WTC11 (cell line): Measurements from ENCODE around the gene RPL26. TPM values are rescaled to one million over a fixed set of nuclear protein-coding genes. Genes with fewer than 3 reads are reported as not detected.

Source experiments
- ATAC-seq: fragments of 200-7000 bp; cut with Tn5 transposase; 2 replicates; pipeline ENCODE4 v1.10.0; 2021; ENCODE audit warnings: mild to moderate bottlenecking, moderate library complexity
- CTCF ChIA-PET: fragments of 300-600 bp; sonication (Branson Sonifier 250); formaldehyde crosslinking; loops from one replicate; lab custom pipeline; 2021; ENCODE audit warnings: antibody characterized with exemption; lab: Charles Lee
- POLR2A ChIA-PET: fragments of 350-600 bp; sonication (Branson Sonifier 250); formaldehyde crosslinking; loops from one replicate; lab custom pipeline; 2021; ENCODE audit warnings: antibody characterized with exemption; lab: Charles Lee
- DNase-seq: peaks from one replicate; pipeline ENCODE4 v3.0.0; 2021; ENCODE audit warnings: low spot score
- H3K27ac Mint-ChIP-seq: 2 replicates; pipeline ENCODE4 v1.8.0; 2021; ENCODE audit warnings: mixed read lengths
- H3K27me3 Mint-ChIP-seq: 2 replicates; pipeline ENCODE4 v1.8.0; 2021; ENCODE audit warnings: low read depth, mild to moderate bottlenecking, moderate library complexity, mixed read lengths
- H3K36me3 Mint-ChIP-seq: 2 replicates; pipeline ENCODE4 v1.8.0; 2021; ENCODE audit warnings: mixed read lengths
- H3K4me1 Mint-ChIP-seq: 2 replicates; pipeline ENCODE4 v1.8.0; 2022; ENCODE audit warnings: mixed read lengths
- H3K4me3 Mint-ChIP-seq: 2 replicates; pipeline ENCODE4 v1.8.0; 2021; ENCODE audit warnings: mild to moderate bottlenecking, moderate library complexity, mixed read lengths
- H3K9me3 Mint-ChIP-seq: 2 replicates; pipeline ENCODE4 v1.8.0; 2021; ENCODE audit warnings: mixed read lengths
- AFF4 ChIP-seq: sonication (generic); formaldehyde crosslinking; IDR thresholded peaks from 2 replicates; pipeline ENCODE4 v1.8.1; 2023; ENCODE audit warnings: mild to moderate bottlenecking, missing genetic modification reagents, borderline replicate concordance
- ATF1 ChIP-seq: sonication (generic); formaldehyde crosslinking; IDR thresholded peaks from 2 replicates; pipeline ENCODE4 v1.8.1; 2023; ENCODE audit warnings: mild to moderate bottlenecking, moderate library complexity, missing genetic modification reagents
- FOXK1 ChIP-seq: sonication (generic); formaldehyde crosslinking; IDR thresholded peaks from 2 replicates; pipeline ENCODE4 v1.8.0; 2022; ENCODE audit warnings: mild to moderate bottlenecking, moderate library complexity, missing genetic modification reagents
- MXD4 ChIP-seq: fragments of 250-450 bp; sonication (Bioruptor Pico); IDR thresholded peaks from 2 replicates; pipeline ENCODE4 v1.8.0; 2021; ENCODE audit warnings: mild to moderate bottlenecking, moderate library complexity, borderline replicate concordance
- MYBL2 ChIP-seq: sonication (generic); formaldehyde crosslinking; IDR thresholded peaks from 2 replicates; pipeline ENCODE4 v1.8.1; 2023; ENCODE audit warnings: mild to moderate bottlenecking, moderate library complexity, missing genetic modification reagents
- NR1H2 ChIP-seq: sonication (generic); formaldehyde crosslinking; IDR thresholded peaks from 2 replicates; pipeline ENCODE4 v1.9.0; 2021; ENCODE audit warnings: mild to moderate bottlenecking, moderate library complexity, missing genetic modification reagents
- NR3C1 ChIP-seq: sonication (generic); formaldehyde crosslinking; conservative IDR thresholded peaks from 2 replicates; pipeline ENCODE4 v1.8.1; 2023; ENCODE audit warnings: low read depth, mild to moderate bottlenecking, missing genetic modification reagents
- TCF7 ChIP-seq: sonication (generic); formaldehyde crosslinking; IDR thresholded peaks from 2 replicates; pipeline ENCODE4 v1.8.0; 2022; ENCODE audit warnings: mild to moderate bottlenecking, low read depth, missing genetic modification reagents, moderate library complexity
- TEAD4 ChIP-seq: sonication (generic); formaldehyde crosslinking; IDR thresholded peaks from 2 replicates; pipeline ENCODE4 v1.8.0; 2022; ENCODE audit warnings: mild to moderate bottlenecking, missing genetic modification reagents
- USF2 ChIP-seq: sonication (generic); formaldehyde crosslinking; IDR thresholded peaks from 2 replicates; pipeline ENCODE4 v1.8.1; 2023; ENCODE audit warnings: mild to moderate bottlenecking, missing genetic modification reagents, moderate library complexity
- ZNF121 ChIP-seq: sonication (generic); formaldehyde crosslinking; IDR thresholded peaks from 2 replicates; pipeline ENCODE4 v1.8.0; 2023; ENCODE audit warnings: missing genetic modification reagents
- ZNF138 ChIP-seq: sonication (generic); formaldehyde crosslinking; conservative IDR thresholded peaks from 2 replicates; pipeline ENCODE4 v1.8.1; 2022; ENCODE audit warnings: mild to moderate bottlenecking, moderate library complexity, missing genetic modification reagents
- ZNF263 ChIP-seq: sonication (generic); formaldehyde crosslinking; IDR thresholded peaks from 2 replicates; pipeline ENCODE4 v1.8.1; 2022; ENCODE audit warnings: low read depth, mild to moderate bottlenecking, moderate library complexity, missing genetic modification reagents
- ZNF416 ChIP-seq: fragments of 250-450 bp; sonication (Bioruptor Pico); IDR thresholded peaks from 2 replicates; pipeline ENCODE4 v1.9.0; 2021; ENCODE audit warnings: mild to moderate bottlenecking, inconsistent platforms
- total RNA-seq: library from RNA; stranded (reverse); gene quantifications from 3 replicates; pipeline ENCODE4 v1.2.3, GENCODE V29; 2021
- TF ChIP-seq, protein P1 (sequence below): sonication (generic); formaldehyde crosslinking; IDR thresholded peaks from 2 replicates; pipeline ENCODE4 v1.8.0; 2022; ENCODE audit warnings: missing genetic modification reagents
- TF ChIP-seq, protein P2 (sequence below): fragments of 250-450 bp; sonication (Bioruptor Pico); IDR thresholded peaks from 2 replicates; pipeline ENCODE4 v1.9.0; 2021; ENCODE audit warnings: mild to moderate bottlenecking
- TF ChIP-seq, protein P3 (sequence below): sonication (generic); formaldehyde crosslinking; IDR thresholded peaks from 2 replicates; pipeline ENCODE4 v1.8.0; 2022; ENCODE audit warnings: mild to moderate bottlenecking, missing genetic modification reagents
- TF ChIP-seq, protein P4 (sequence below): sonication (generic); formaldehyde crosslinking; IDR thresholded peaks from 2 replicates; pipeline ENCODE4 v1.8.1; 2023; ENCODE audit warnings: mild to moderate bottlenecking, missing genetic modification reagents
- TF ChIP-seq, protein P5 (sequence below): fragments of 250-450 bp; sonication (Bioruptor Pico); IDR thresholded peaks from 2 replicates; pipeline ENCODE4 v1.9.0; 2021; ENCODE audit warnings: moderate library complexity, mild to moderate bottlenecking, inconsistent platforms, borderline replicate concordance

RPL26 gene
- total RNA-seq, 1 experiment from 2014 or later = 1,825 TPM

DNA sequence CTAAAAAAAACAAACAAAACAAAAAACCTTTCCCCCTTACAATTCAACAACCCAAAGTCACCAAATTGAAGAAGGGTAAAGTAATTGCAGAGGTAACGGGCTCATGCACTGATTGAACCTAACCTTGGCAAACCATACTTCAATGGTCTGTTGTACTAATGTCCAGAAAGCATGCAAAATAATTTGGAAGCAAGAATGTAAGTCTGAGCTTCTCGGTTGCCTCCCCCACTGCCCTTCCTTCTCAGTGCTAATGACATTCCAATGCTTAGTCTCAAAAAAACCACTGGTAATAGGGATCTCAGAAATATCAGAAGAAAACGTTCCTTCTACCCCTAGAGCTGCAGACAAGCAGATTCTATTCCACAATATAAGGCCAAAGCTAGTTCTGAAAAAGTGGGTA, 22.2 kb downstream of the RPL26 start:
- ATAC-seq (no peak), DNase-seq (no peak)
- Mint-ChIP-seq H3K27ac (peak overlapping the region; percentile 71; the same call in 1 of the 2 replicates), H3K4me1 (peaks cover 25% of the 10 kb centered on the region), H3K27me3 (0 out of 2 replicates have a peak, but pooled peaks cover 2% of the 10 kb centered on the region), H3K9me3 (peaks cover 4% of the 10 kb centered on the region), H3K36me3 (no peaks in the 10 kb centered on the region), H3K4me3 (no peak overlapping the region)
- ChIA-PET POLR2A (no interaction called here), CTCF (interaction anchor here (0.7 to 1.9 kb wide), 4 partner anchors 23 to 858 kb away, joined by 3 to 7 read pairs (median 4); no protein-coding TSS in a partner anchor)
- TF ChIP-seq, protein P1, sequence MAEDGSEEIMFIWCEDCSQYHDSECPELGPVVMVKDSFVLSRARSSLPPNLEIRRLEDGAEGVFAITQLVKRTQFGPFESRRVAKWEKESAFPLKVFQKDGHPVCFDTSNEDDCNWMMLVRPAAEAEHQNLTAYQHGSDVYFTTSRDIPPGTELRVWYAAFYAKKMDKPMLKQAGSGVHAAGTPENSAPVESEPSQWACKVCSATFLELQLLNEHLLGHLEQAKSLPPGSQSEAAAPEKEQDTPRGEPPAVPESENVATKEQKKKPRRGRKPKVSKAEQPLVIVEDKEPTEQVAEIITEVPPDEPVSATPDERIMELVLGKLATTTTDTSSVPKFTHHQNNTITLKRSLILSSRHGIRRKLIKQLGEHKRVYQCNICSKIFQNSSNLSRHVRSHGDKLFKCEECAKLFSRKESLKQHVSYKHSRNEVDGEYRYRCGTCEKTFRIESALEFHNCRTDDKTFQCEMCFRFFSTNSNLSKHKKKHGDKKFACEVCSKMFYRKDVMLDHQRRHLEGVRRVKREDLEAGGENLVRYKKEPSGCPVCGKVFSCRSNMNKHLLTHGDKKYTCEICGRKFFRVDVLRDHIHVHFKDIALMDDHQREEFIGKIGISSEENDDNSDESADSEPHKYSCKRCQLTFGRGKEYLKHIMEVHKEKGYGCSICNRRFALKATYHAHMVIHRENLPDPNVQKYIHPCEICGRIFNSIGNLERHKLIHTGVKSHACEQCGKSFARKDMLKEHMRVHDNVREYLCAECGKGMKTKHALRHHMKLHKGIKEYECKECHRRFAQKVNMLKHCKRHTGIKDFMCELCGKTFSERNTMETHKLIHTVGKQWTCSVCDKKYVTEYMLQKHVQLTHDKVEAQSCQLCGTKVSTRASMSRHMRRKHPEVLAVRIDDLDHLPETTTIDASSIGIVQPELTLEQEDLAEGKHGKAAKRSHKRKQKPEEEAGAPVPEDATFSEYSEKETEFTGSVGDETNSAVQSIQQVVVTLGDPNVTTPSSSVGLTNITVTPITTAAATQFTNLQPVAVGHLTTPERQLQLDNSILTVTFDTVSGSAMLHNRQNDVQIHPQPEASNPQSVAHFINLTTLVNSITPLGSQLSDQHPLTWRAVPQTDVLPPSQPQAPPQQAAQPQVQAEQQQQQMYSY (CRISPR knock-in tag) = no peak
- TF ChIP-seq, protein P2, sequence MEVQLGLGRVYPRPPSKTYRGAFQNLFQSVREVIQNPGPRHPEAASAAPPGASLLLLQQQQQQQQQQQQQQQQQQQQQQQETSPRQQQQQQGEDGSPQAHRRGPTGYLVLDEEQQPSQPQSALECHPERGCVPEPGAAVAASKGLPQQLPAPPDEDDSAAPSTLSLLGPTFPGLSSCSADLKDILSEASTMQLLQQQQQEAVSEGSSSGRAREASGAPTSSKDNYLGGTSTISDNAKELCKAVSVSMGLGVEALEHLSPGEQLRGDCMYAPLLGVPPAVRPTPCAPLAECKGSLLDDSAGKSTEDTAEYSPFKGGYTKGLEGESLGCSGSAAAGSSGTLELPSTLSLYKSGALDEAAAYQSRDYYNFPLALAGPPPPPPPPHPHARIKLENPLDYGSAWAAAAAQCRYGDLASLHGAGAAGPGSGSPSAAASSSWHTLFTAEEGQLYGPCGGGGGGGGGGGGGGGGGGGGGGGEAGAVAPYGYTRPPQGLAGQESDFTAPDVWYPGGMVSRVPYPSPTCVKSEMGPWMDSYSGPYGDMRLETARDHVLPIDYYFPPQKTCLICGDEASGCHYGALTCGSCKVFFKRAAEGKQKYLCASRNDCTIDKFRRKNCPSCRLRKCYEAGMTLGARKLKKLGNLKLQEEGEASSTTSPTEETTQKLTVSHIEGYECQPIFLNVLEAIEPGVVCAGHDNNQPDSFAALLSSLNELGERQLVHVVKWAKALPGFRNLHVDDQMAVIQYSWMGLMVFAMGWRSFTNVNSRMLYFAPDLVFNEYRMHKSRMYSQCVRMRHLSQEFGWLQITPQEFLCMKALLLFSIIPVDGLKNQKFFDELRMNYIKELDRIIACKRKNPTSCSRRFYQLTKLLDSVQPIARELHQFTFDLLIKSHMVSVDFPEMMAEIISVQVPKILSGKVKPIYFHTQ (CRISPR knock-in tag) = no peak
- TF ChIP-seq TCF7 (CRISPR knock-in tag) (no peak), FOXK1 (CRISPR knock-in tag) (no peak), USF2 (CRISPR knock-in tag) (no peak), NR1H2 (no peak), TEAD4 (no peak), AFF4 (CRISPR knock-in tag) (no peak), ATF1 (no peak), MYBL2 (no peak), NR3C1 (CRISPR knock-in tag) (no peak), ZNF121 (CRISPR knock-in tag) (no peak), ZNF416 (CRISPR knock-in tag) (no peak), MXD4 (CRISPR knock-in tag) (no peak), ZNF263 (CRISPR knock-in tag) (no peak), ZNF138 (CRISPR knock-in tag) (no peak)
- TF ChIP-seq, protein P3, sequence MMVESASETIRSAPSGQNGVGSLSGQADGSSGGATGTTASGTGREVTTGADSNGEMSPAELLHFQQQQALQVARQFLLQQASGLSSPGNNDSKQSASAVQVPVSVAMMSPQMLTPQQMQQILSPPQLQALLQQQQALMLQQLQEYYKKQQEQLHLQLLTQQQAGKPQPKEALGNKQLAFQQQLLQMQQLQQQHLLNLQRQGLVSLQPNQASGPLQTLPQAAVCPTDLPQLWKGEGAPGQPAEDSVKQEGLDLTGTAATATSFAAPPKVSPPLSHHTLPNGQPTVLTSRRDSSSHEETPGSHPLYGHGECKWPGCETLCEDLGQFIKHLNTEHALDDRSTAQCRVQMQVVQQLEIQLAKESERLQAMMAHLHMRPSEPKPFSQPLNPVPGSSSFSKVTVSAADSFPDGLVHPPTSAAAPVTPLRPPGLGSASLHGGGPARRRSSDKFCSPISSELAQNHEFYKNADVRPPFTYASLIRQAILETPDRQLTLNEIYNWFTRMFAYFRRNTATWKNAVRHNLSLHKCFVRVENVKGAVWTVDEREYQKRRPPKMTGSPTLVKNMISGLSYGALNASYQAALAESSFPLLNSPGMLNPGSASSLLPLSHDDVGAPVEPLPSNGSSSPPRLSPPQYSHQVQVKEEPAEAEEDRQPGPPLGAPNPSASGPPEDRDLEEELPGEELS = no peak
- TF ChIP-seq, protein P4, sequence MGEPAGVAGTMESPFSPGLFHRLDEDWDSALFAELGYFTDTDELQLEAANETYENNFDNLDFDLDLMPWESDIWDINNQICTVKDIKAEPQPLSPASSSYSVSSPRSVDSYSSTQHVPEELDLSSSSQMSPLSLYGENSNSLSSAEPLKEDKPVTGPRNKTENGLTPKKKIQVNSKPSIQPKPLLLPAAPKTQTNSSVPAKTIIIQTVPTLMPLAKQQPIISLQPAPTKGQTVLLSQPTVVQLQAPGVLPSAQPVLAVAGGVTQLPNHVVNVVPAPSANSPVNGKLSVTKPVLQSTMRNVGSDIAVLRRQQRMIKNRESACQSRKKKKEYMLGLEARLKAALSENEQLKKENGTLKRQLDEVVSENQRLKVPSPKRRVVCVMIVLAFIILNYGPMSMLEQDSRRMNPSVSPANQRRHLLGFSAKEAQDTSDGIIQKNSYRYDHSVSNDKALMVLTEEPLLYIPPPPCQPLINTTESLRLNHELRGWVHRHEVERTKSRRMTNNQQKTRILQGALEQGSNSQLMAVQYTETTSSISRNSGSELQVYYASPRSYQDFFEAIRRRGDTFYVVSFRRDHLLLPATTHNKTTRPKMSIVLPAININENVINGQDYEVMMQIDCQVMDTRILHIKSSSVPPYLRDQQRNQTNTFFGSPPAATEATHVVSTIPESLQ (CRISPR knock-in tag) = no peak
- TF ChIP-seq, protein P5, sequence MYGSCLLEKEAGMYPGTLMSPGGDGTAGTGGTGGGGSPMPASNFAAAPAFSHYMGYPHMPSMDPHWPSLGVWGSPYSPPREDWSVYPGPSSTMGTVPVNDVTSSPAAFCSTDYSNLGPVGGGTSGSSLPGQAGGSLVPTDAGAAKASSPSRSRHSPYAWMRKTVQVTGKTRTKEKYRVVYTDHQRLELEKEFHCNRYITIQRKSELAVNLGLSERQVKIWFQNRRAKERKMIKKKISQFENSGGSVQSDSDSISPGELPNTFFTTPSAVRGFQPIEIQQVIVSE (CRISPR knock-in tag) = no peak
